Smooth muscle cell (in vitro differentiated cells): ENCODE results near the gene DPYSL3. TPM values are rescaled to one million over a fixed set of nuclear protein-coding genes. Genes with fewer than 3 reads are reported as not detected.

Experiments used
- DNase-seq: peaks from one replicate; lab custom pipeline; 2025; ENCODE audit not compliant: unreplicated experiment; lab: John Stamatoyannopoulos, UW
- H2AFZ ChIP-seq: fragments of 200-600 bp; sonication (generic); 2 replicates; pipeline ENCODE4 v1.6.0; 2016; ENCODE audit warnings: antibody characterized with exemption, low read depth, mild to moderate bottlenecking
- H3F3A ChIP-seq: fragments of 200-600 bp; sonication (generic); 2 replicates; pipeline ENCODE4 v1.6.0; 2017; ENCODE audit warnings: antibody characterized with exemption, low read depth
- H3K27ac ChIP-seq: fragments of 200-600 bp; sonication (generic); 2 replicates; pipeline ENCODE4 v1.5.1; 2016; ENCODE audit warnings: low read depth, mild to moderate bottlenecking
- H3K27me3 ChIP-seq: fragments of 200-600 bp; sonication (generic); 2 replicates; pipeline ENCODE4 v1.6.1; 2016; ENCODE audit warnings: low read depth, mild to moderate bottlenecking
- H3K36me3 ChIP-seq: fragments of 200-600 bp; sonication (generic); 2 replicates; pipeline ENCODE4 v1.5.1; 2016; ENCODE audit warnings: low read depth
- H3K4me1 ChIP-seq: fragments of 200-600 bp; sonication (generic); 2 replicates; pipeline ENCODE4 v1.5.1; 2016; ENCODE audit warnings: low read depth
- H3K4me2 ChIP-seq: fragments of 200-600 bp; sonication (generic); 2 replicates; pipeline ENCODE4 v1.6.0; 2016; ENCODE audit warnings: mild to moderate bottlenecking
- H3K4me3 ChIP-seq: fragments of 200-600 bp; sonication (generic); 2 replicates; pipeline ENCODE4 v1.5.1; 2016; ENCODE audit warnings: mild to moderate bottlenecking
- H3K79me2 ChIP-seq: fragments of 200-600 bp; sonication (generic); 2 replicates; pipeline ENCODE4 v1.6.0; 2016; ENCODE audit warnings: low read depth, mild to moderate bottlenecking
- H3K9ac ChIP-seq: fragments of 200-600 bp; sonication (generic); 2 replicates; pipeline ENCODE4 v1.6.0; 2016; ENCODE audit warnings: low read depth
- H3K9me3 ChIP-seq: fragments of 200-600 bp; sonication (generic); replicated peaks from 2 replicates; pipeline ENCODE4 v1.5.1; 2016; ENCODE audit warnings: low read depth
- H4K20me1 ChIP-seq: fragments of 200-600 bp; sonication (generic); 2 replicates; pipeline ENCODE4 v1.6.0; 2016; ENCODE audit warnings: low read depth
- CTCF ChIP-seq: fragments of 200-600 bp; sonication (generic); IDR thresholded peaks from 2 replicates; pipeline ENCODE4 v1.5.1; 2017; ENCODE audit warnings: borderline replicate concordance, mild to moderate bottlenecking, antibody characterized with exemption; ENCODE audit not compliant: insufficient read depth, poor library complexity, severe bottlenecking
- WGBS: methylation state at CpG from one replicate; pipeline ENCODE4 v1.1.7; 2016; ENCODE audit warnings: low lambda C conversion rate; 5-methylcytosine and 5-hydroxymethylcytosine counted together
- polyA plus RNA-seq: library from polyadenylated mRNA; unstranded; fragments of >200 nt; fragmentation: Nextera tagmentation; extraction: Ambion mirVana; gene quantifications from 2 replicates; pipeline ENCODE4 v1.2.1, GENCODE V29; 2016
- total RNA-seq: library from RNA; depleted of rRNA; stranded (reverse); fragments of >200 nt; gene quantifications from 2 replicates; pipeline ENCODE4 v1.2.3, GENCODE V29; 2014

The DPYSL3 gene
- total and polyA plus RNA-seq, 2 experiments from 2014 or later = 65.5 to 124 TPM

- no peak overlapping the region for H3K4me3 ChIP-seq
- no peak for TF ChIP-seq CTCF
- no peak overlapping the region for H3K9ac ChIP-seq
- H3K36me3 ChIP-seq = peaks cover 5% of the 10 kb centered on the region
- no peak overlapping the region for H2AFZ ChIP-seq
- no peaks in the 10 kb centered on the region for H3K9me3 ChIP-seq
- H3K4me2 ChIP-seq = peak overlapping the region; percentile 58
- H3K4me1 ChIP-seq = peaks cover 24% of the 10 kb centered on the region
- H4K20me1 ChIP-seq = peaks cover 45% of the 10 kb centered on the region
- H3F3A ChIP-seq = peaks cover 22% of the 10 kb centered on the region
- peaks cover 85% of the 10 kb centered on the region for H3K79me2 ChIP-seq
- H3K27ac ChIP-seq = peak overlapping the region; percentile 61
- WGBS = 19% methylated on average over 1 of the region's 1 CpG
- no peak for DNase-seq
- no peaks in the 10 kb centered on the region for H3K27me3 ChIP-seq
Measured at GRCh38 chr5:147427521-147428401, 82.1 kb downstream of the DPYSL3 start.

GRCh38 chr5:147426640-147427327 is 83.1 kb downstream of the DPYSL3 start:
- TF ChIP-seq CTCF = no peak
- Histone ChIP-seq H3F3A (peaks cover 14% of the 10 kb centered on the region), H2AFZ (no peak overlapping the region), H3K9me3 (no peaks in the 10 kb centered on the region), H3K4me2 (no peak overlapping the region), H3K9ac (no peak overlapping the region), H3K27me3 (no peaks in the 10 kb centered on the region), H3K27ac (no peak overlapping the region), H3K4me1 (peaks cover 14% of the 10 kb centered on the region), H3K4me3 (no peak overlapping the region), H3K36me3 (peaks cover 5% of the 10 kb centered on the region), H3K79me2 (peaks cover 94% of the 10 kb centered on the region), H4K20me1 (peaks cover 35% of the 10 kb centered on the region)
- DNase-seq = no peak
- 97% methylated on average over 3 of the region's 3 CpGs for WGBS

- WGBS = 49% methylated on average over 2 of the region's 2 CpGs
- H3K4me1 ChIP-seq = peaks cover 19% of the 10 kb centered on the region
- H3K4me3 ChIP-seq = no peak overlapping the region
- H2AFZ ChIP-seq = no peak overlapping the region
- H3K27ac ChIP-seq = peak overlapping the region; percentile 59
- peaks cover 9% of the 10 kb centered on the region for H3F3A ChIP-seq
- H3K36me3 ChIP-seq = no peaks in the 10 kb centered on the region
- no peaks in the 10 kb centered on the region for H3K27me3 ChIP-seq
- peaks cover 45% of the 10 kb centered on the region for H3K79me2 ChIP-seq
- H3K9ac ChIP-seq = no peak overlapping the region
- H4K20me1 ChIP-seq = peaks cover 4% of the 10 kb centered on the region
- no peak for TF ChIP-seq CTCF
- H3K4me2 ChIP-seq = no peak overlapping the region
- DNase-seq = no peak
- no peaks in the 10 kb centered on the region for H3K9me3 ChIP-seq
Measured at GRCh38 chr5:147418613-147419012, 91.3 kb downstream of the DPYSL3 start.
